ENCODE measurements around the gene NDUFS8. TPM values are rescaled to one million over a fixed set of nuclear protein-coding genes. Genes with fewer than 3 reads are reported as not detected.

NDUFS8 gene
- total and polyA plus RNA-seq, 2 experiments from 2014 or later = 175 to 308 TPM

- TF ChIP-seq JUNB (IDR thresholded peaks at IDR 0.05; ENCODE audit: unreplicated experiment) = no peak
- TF ChIP-seq CTCF (conservative IDR thresholded peaks at IDR 0.05; ENCODE audit: low read depth in 2 of 2) = no peak
- no peak for TF ChIP-seq ZNF331 (CRISPR knock-in tag; IDR thresholded peaks at IDR 0.05; ENCODE audit: low read depth)
- no peak for TF ChIP-seq CREB1 (CRISPR knock-in tag; IDR thresholded peaks at IDR 0.05; ENCODE audit: low read depth)
- no peak for TF ChIP-seq EZH2 (IDR thresholded peaks at IDR 0.05; ENCODE audit: low read depth, unreplicated experiment)
- no peak for TF ChIP-seq NANOG (IDR thresholded peaks at IDR 0.05; ENCODE audit: borderline replicate concordance)
- TF ChIP-seq POLR2AphosphoS5 (IDR thresholded peaks at IDR 0.05; ENCODE audit: low read depth) = no peak
- TF ChIP-seq STAT1 (IDR thresholded peaks at IDR 0.05; ENCODE audit: unreplicated experiment) = no peak
These were observed 23.7 kb downstream of the NDUFS8 start (continued) for GRCh38 chr11:68053981-68054812.

- H3K9me2 ChIP-seq (ENCODE audit: insufficient read depth) = no peaks in the 10 kb centered on the region
- peaks cover 9% of the 10 kb centered on the region for H4K20me1 ChIP-seq (replicated peaks; ENCODE audit: insufficient read depth)
- TF ChIP-seq REST (IDR thresholded peaks at IDR 0.05; ENCODE audit: unreplicated experiment) (no peak), POLR2AphosphoS5 (IDR thresholded peaks at IDR 0.05; ENCODE audit: low read depth) (peak; percentile 53; the same call in 1 of the 2 replicates), EZH2phosphoT487 (IDR thresholded peaks at IDR 0.05; ENCODE audit: unreplicated experiment) (no peak)
- H3K27ac Mint-ChIP-seq = peak overlapping the region; percentile 88; the same call in 1 of the 2 replicates
- peaks cover 12% of the 10 kb centered on the region for H3K4me1 Mint-ChIP-seq
- H3K4me1 ChIP-seq (ENCODE audit: insufficient read depth) = 0 out of 2 replicates have a peak, but pooled peaks cover 2% of the 10 kb centered on the region
- no peak overlapping the region for H3K4me2 ChIP-seq
- H3K27ac ChIP-seq (ENCODE audit: low read depth) = peak overlapping the region; percentile 74; the same call in 1 of the 2 replicates
- H2AFZ ChIP-seq = no peak overlapping the region
- peaks cover 23% of the 10 kb centered on the region for H3K36me3 ChIP-seq (ENCODE audit: insufficient read depth)
- H3F3A ChIP-seq (replicated peaks; ENCODE audit: low read depth) = peaks cover 23% of the 10 kb centered on the region
- H3K36me3 Mint-ChIP-seq (ENCODE audit: low read depth) = peaks cover 53% of the 10 kb centered on the region
- peaks cover 20% of the 10 kb centered on the region for H3K27me3 Mint-ChIP-seq (ENCODE audit: insufficient read depth, low read depth, poor library complexity)
- ATAC-seq (no peak), DNase-seq (ENCODE audit: low spot score) (no peak)
- no peaks in the 10 kb centered on the region; the same call in 2 of the 3 replicates for H3K9me3 Mint-ChIP-seq
- no peaks in the 10 kb centered on the region for H3K79me2 ChIP-seq (replicated peaks; ENCODE audit: insufficient read depth)
- no peaks in the 10 kb centered on the region for H3K27me3 ChIP-seq (ENCODE audit: insufficient read depth)
- no peak overlapping the region for H3K4me3 Mint-ChIP-seq
- H3K4me3 ChIP-seq = no peak overlapping the region
These were observed 26.1 kb downstream of the NDUFS8 start for GRCh38 chr11:68056317-68057285.

All from GM23338 (cell line).